ENCODE measurements around the gene LYST. TPM values are rescaled to one million over a fixed set of nuclear protein-coding genes. Genes with fewer than 3 reads are reported as not detected.
"Not testable (repeated sequence)": the region's sequence is repeated elsewhere in the genome, so short reads cannot be mapped to it uniquely, and the experiment has no call there.

Gene LYST
- 10 to 100 TPM; 19.0 to 21.1 TPM for total RNA-seq

- peak within 1 kb of the TSS; percentile 94 for H3K27ac Mint-ChIP-seq
- CTCF ChIA-PET, result interaction anchor here (0.6 to 6.0 kb wide), 16 partner anchors 9 to 129 kb away, joined by 3 to 62 read pairs (median 4); no protein-coding TSS in a partner anchor
- intact Hi-C loops (cut with micrococcal nuclease), result loop anchor here (1.0 to 10.0 kb wide), 10 partner anchors 105 to 1459 kb away; partner anchors contain the start of genes IRF2BP2, LGALS8, MTR and TOMM20
- no peaks in the 10 kb centered on the region for H3K9me3 Mint-ChIP-seq
- H3K36me3 Mint-ChIP-seq (ENCODE audit: low read depth), result peaks cover 1% of the 10 kb centered on the region
- H3K4me1 Mint-ChIP-seq (ENCODE audit: low read depth), result peaks cover 44% of the 10 kb centered on the region
- no peaks in the 10 kb centered on the region for H3K27me3 Mint-ChIP-seq (ENCODE audit: low read depth)
- peak; percentile 68 for DNase-seq
- H3K4me3 Mint-ChIP-seq, result peak within 1 kb of the TSS; percentile 91
These were observed at the start of gene LYST for GRCh38 chr1:235866205-235866912. Gene LYST, minus strand, starts transcription at chr1:235866906. Its CDS starts 36,489 bp downstream, at chr1:235830417.

- H3K27ac Mint-ChIP-seq; CTCF ChIA-PET; H3K36me3 Mint-ChIP-seq (ENCODE audit: low read depth); H3K27me3 Mint-ChIP-seq (ENCODE audit: low read depth); H3K9me3 Mint-ChIP-seq; DNase-seq; H3K4me3 Mint-ChIP-seq: not testable (repeated sequence)
- peaks cover 33% of the 10 kb centered on the region for H3K4me1 Mint-ChIP-seq (ENCODE audit: low read depth)
- intact Hi-C loops (cut with micrococcal nuclease), result loop anchor here (5.0 to 10.0 kb wide), 2 partner anchors 52 to 149 kb away; partner anchors contain the start of gene NID1
These were observed 48.8 kb upstream of the LYST start for GRCh38 chr1:235915489-235915888.

GRCh38 chr1:235913311-235913710 lies 46.6 kb upstream of the LYST start:
- CTCF ChIA-PET, result no interaction called here
- Mint-ChIP-seq H3K4me3 (no peak overlapping the region), H3K4me1 (ENCODE audit: low read depth) (peaks cover 36% of the 10 kb centered on the region), H3K9me3 (no peaks in the 10 kb centered on the region), H3K36me3 (ENCODE audit: low read depth) (no peaks in the 10 kb centered on the region), H3K27me3 (ENCODE audit: low read depth) (no peaks in the 10 kb centered on the region), H3K27ac (no peak overlapping the region)
- intact Hi-C loops (cut with micrococcal nuclease), result loop anchor here (10.0 kb wide), 1 partner anchor 151 kb away; the partner anchor contains the start of gene NID1
- DNase-seq, result no peak

GRCh38 chr1:235911876-235912275 lies 45.2 kb upstream of the LYST start:
- Mint-ChIP-seq H3K36me3 (ENCODE audit: low read depth) (no peaks in the 10 kb centered on the region), H3K27ac (no peak overlapping the region), H3K27me3 (ENCODE audit: low read depth) (no peaks in the 10 kb centered on the region), H3K4me1 (ENCODE audit: low read depth) (peaks cover 31% of the 10 kb centered on the region), H3K9me3 (no peaks in the 10 kb centered on the region), H3K4me3 (no peak overlapping the region)
- intact Hi-C loops (cut with micrococcal nuclease), result loop anchor here (10.0 kb wide), 1 partner anchor 153 kb away; the partner anchor contains the start of gene NID1
- CTCF ChIA-PET, result interaction anchor here (0.9 to 1.0 kb wide), 2 partner anchors 60 to 61 kb away, joined by 3 to 6 read pairs; no protein-coding TSS in a partner anchor
- DNase-seq, result no peak

- H3K4me3 Mint-ChIP-seq, result no peak overlapping the region
- H3K4me1 Mint-ChIP-seq (ENCODE audit: low read depth), result peaks cover 29% of the 10 kb centered on the region
- CTCF ChIA-PET, result interaction anchor here (0.7 to 1.0 kb wide), 3 partner anchors 60 to 68 kb away, joined by 3 to 6 read pairs (median 3); no protein-coding TSS in a partner anchor
- no peaks in the 10 kb centered on the region for H3K9me3 Mint-ChIP-seq
- no peaks in the 10 kb centered on the region for H3K27me3 Mint-ChIP-seq (ENCODE audit: low read depth)
- intact Hi-C loops (cut with micrococcal nuclease), result loop anchor here (10.0 kb wide), 1 partner anchor 154 kb away; the partner anchor contains the start of gene NID1
- H3K27ac Mint-ChIP-seq, result no peak overlapping the region
- H3K36me3 Mint-ChIP-seq (ENCODE audit: low read depth), result no peaks in the 10 kb centered on the region
- DNase-seq, result no peak
These were observed 44.6 kb upstream of the LYST start for GRCh38 chr1:235911300-235911662.

GRCh38 chr1:235910357-235911299 lies 43.9 kb upstream of the LYST start:
- CTCF ChIA-PET, result interaction anchor here (0.7 to 1.0 kb wide), 2 partner anchors 61 to 67 kb away, joined by 3 to 6 read pairs; no protein-coding TSS in a partner anchor
- DNase-seq, result peak; percentile 73
- Mint-ChIP-seq H3K27me3 (ENCODE audit: low read depth) (no peaks in the 10 kb centered on the region), H3K27ac (no peak overlapping the region), H3K9me3 (no peaks in the 10 kb centered on the region), H3K36me3 (ENCODE audit: low read depth) (no peaks in the 10 kb centered on the region), H3K4me3 (no peak overlapping the region), H3K4me1 (ENCODE audit: low read depth) (peaks cover 26% of the 10 kb centered on the region)
- intact Hi-C loops (cut with micrococcal nuclease), result loop anchor here (1.0 to 10.0 kb wide), 3 partner anchors 22 to 154 kb away; partner anchors contain the start of gene NID1

- peaks cover 26% of the 10 kb centered on the region for H3K4me1 Mint-ChIP-seq (ENCODE audit: low read depth)
- H3K27me3 Mint-ChIP-seq (ENCODE audit: low read depth), result no peaks in the 10 kb centered on the region
- no peaks in the 10 kb centered on the region for H3K36me3 Mint-ChIP-seq (ENCODE audit: low read depth)
- CTCF ChIA-PET, result interaction anchor here (0.7 kb wide), 1 partner anchor 42 kb away, joined by 3 read pairs; no protein-coding TSS in a partner anchor
- H3K27ac Mint-ChIP-seq, result no peak overlapping the region
- no peaks in the 10 kb centered on the region for H3K9me3 Mint-ChIP-seq
- no peak overlapping the region for H3K4me3 Mint-ChIP-seq
- intact Hi-C loops (cut with micrococcal nuclease), result no loop called here
- no peak for DNase-seq
These were observed 42.2 kb upstream of the LYST start for GRCh38 chr1:235908742-235909520.

- Mint-ChIP-seq H3K4me3 (no peak overlapping the region), H3K9me3 (no peaks in the 10 kb centered on the region), H3K27ac (no peak overlapping the region), H3K36me3 (ENCODE audit: low read depth) (no peaks in the 10 kb centered on the region), H3K27me3 (ENCODE audit: low read depth) (no peaks in the 10 kb centered on the region), H3K4me1 (ENCODE audit: low read depth) (peaks cover 26% of the 10 kb centered on the region)
- intact Hi-C loops (cut with micrococcal nuclease), result no loop called here
- CTCF ChIA-PET, result interaction anchor here (1.0 kb wide), 1 partner anchor 30 kb away, joined by 3 read pairs; no protein-coding TSS in a partner anchor
- DNase-seq, result no peak
These were observed 41.2 kb upstream of the LYST start for GRCh38 chr1:235907897-235908240.

GRCh38 chr1:235907187-235907896 lies 40.6 kb upstream of the LYST start:
- Mint-ChIP-seq H3K27me3 (ENCODE audit: low read depth) (no peaks in the 10 kb centered on the region), H3K9me3 (no peaks in the 10 kb centered on the region), H3K4me3 (no peak overlapping the region), H3K36me3 (ENCODE audit: low read depth) (no peaks in the 10 kb centered on the region), H3K4me1 (ENCODE audit: low read depth) (peaks cover 26% of the 10 kb centered on the region), H3K27ac (no peak overlapping the region)
- no peak for DNase-seq
- intact Hi-C loops (cut with micrococcal nuclease), result no loop called here
- CTCF ChIA-PET, result interaction anchor here (1.0 kb wide), 1 partner anchor 29 kb away, joined by 3 read pairs; no protein-coding TSS in a partner anchor

- CTCF ChIA-PET, result interaction anchor here (1.3 kb wide), 1 partner anchor 66 kb away, joined by 4 read pairs; no protein-coding TSS in a partner anchor
- H3K36me3 Mint-ChIP-seq (ENCODE audit: low read depth), result no peaks in the 10 kb centered on the region
- no peak overlapping the region for H3K4me3 Mint-ChIP-seq
- peaks cover 26% of the 10 kb centered on the region for H3K4me1 Mint-ChIP-seq (ENCODE audit: low read depth)
- no peak for DNase-seq
- H3K27me3 Mint-ChIP-seq (ENCODE audit: low read depth), result no peaks in the 10 kb centered on the region
- H3K9me3 Mint-ChIP-seq, result no peaks in the 10 kb centered on the region
- intact Hi-C loops (cut with micrococcal nuclease), result no loop called here
- H3K27ac Mint-ChIP-seq, result no peak overlapping the region
These were observed 39.7 kb upstream of the LYST start for GRCh38 chr1:235906436-235906835.

- CTCF ChIA-PET; H3K4me3 Mint-ChIP-seq; H3K36me3 Mint-ChIP-seq (ENCODE audit: low read depth); H3K27ac Mint-ChIP-seq; H3K4me1 Mint-ChIP-seq (ENCODE audit: low read depth); H3K27me3 Mint-ChIP-seq (ENCODE audit: low read depth); intact Hi-C loops (cut with micrococcal nuclease); DNase-seq; H3K9me3 Mint-ChIP-seq: not testable (repeated sequence)
These were observed 37.1 kb upstream of the LYST start for GRCh38 chr1:235903809-235904208.

Data from activated naive CD4-positive, alpha-beta T cell treated with anti-CD3 and anti-CD28 coated beads for 36 hours (primary cell).